Osteoblast (primary cell): ENCODE measurements around the gene FYB2. TPM values are rescaled to one million over a fixed set of nuclear protein-coding genes. Genes with fewer than 3 reads are reported as not detected.

ENCODE experiments used
- DNase-seq: peaks from one replicate; pipeline ENCODE4 v3.0.0; 2011; ENCODE audit warnings: low spot score, mixed read lengths; ENCODE audit not compliant: insufficient read length; ENCODE audit errors: missing footprints
- H2AFZ ChIP-seq: 2 replicates; pipeline ENCODE4 v1.6.0; 2011; ENCODE audit warnings: mild to moderate bottlenecking, low read length
- H3K27ac ChIP-seq: 2 replicates; pipeline ENCODE4 v1.5.1; 2011; ENCODE audit warnings: mild to moderate bottlenecking, low read depth, low read length, moderate library complexity
- H3K27me3 ChIP-seq: 2 replicates; pipeline ENCODE4 v1.6.0; 2012; ENCODE audit warnings: mild to moderate bottlenecking, control low read depth, inconsistent platforms, low read length, moderate library complexity; ENCODE audit not compliant: insufficient read depth
- H3K36me3 ChIP-seq: 2 replicates; pipeline ENCODE4 v1.5.1; 2011; ENCODE audit warnings: mild to moderate bottlenecking, low read length, control low read depth, moderate library complexity; ENCODE audit not compliant: insufficient read depth
- H3K4me1 ChIP-seq: 2 replicates; pipeline ENCODE4 v1.5.1; 2011; ENCODE audit warnings: mild to moderate bottlenecking, low read length, control low read depth, moderate library complexity; ENCODE audit not compliant: insufficient read depth
- H3K4me2 ChIP-seq: 2 replicates; pipeline ENCODE4 v1.6.0; 2011; ENCODE audit warnings: mild to moderate bottlenecking, low read length; ENCODE audit not compliant: insufficient read depth
- H3K4me3 ChIP-seq: fragments of 200-600 bp; sonication (generic); 3 replicates; pipeline ENCODE4 v1.5.1; 2012; ENCODE audit warnings: mild to moderate bottlenecking, low read length, inconsistent platforms; ENCODE audit not compliant: insufficient read depth
- H3K79me2 ChIP-seq: 2 replicates; pipeline ENCODE4 v1.6.0; 2012; ENCODE audit warnings: mild to moderate bottlenecking, low read length, control low read depth, inconsistent platforms; ENCODE audit not compliant: insufficient read depth
- H3K9me3 ChIP-seq: 2 replicates; pipeline ENCODE4 v1.5.1; 2011; ENCODE audit warnings: low read depth, low read length, control low read depth
- H4K20me1 ChIP-seq: 2 replicates; pipeline ENCODE4 v1.6.0; 2012; ENCODE audit warnings: mild to moderate bottlenecking, low read length, control low read depth; ENCODE audit not compliant: insufficient read depth
- CTCF ChIP-seq: IDR thresholded peaks from 2 replicates; pipeline ENCODE4 v1.5.1; 2011; ENCODE audit warnings: mild to moderate bottlenecking, low read depth, low read length, moderate library complexity; ENCODE audit errors: extremely low read depth
- total RNA-seq: library from RNA; depleted of rRNA; stranded (reverse); fragments of >200 nt; gene quantifications from 2 replicates; pipeline ENCODE4 v1.2.3, GENCODE V29; 2012

FYB2 gene
- total RNA-seq, 1 donor: not detected

GRCh38 chr1:56811331-56811730 lies 7.9 kb downstream of the FYB2 start:
- peaks cover 6% of the 10 kb centered on the region for H3K4me1 ChIP-seq
- no peak overlapping the region for H2AFZ ChIP-seq
- H3K36me3 ChIP-seq: no peaks in the 10 kb centered on the region
- H3K79me2 ChIP-seq: no peaks in the 10 kb centered on the region
- no peak for DNase-seq
- H3K4me2 ChIP-seq: no peak overlapping the region
- no peak overlapping the region for H3K4me3 ChIP-seq
- H3K27ac ChIP-seq: no peak overlapping the region
- H3K9me3 ChIP-seq: no peaks in the 10 kb centered on the region
- no peaks in the 10 kb centered on the region for H4K20me1 ChIP-seq
- no peak for TF ChIP-seq CTCF
- peaks cover 37% of the 10 kb centered on the region for H3K27me3 ChIP-seq

DNA sequence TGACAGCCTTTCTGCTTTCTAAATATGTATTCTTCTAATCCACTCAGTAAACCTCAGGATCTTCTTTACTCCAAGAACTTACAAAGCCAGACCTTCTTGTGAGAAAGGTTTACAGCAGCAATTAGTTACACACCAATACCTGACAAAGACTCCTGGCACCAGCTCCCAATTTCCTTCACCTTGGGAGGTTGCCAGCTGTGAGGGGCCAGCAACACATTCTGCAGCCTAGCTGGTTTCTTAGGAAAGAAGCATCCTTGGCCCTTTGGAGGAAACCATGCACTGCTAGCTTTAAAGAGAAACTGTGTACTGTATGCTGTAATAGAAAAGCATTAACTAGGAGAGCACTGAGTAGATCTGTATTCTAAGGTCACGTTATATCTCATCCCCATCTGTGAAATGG lies 10.8 kb downstream of the FYB2 start:
- H3K4me3 ChIP-seq: no peak overlapping the region
- no peaks in the 10 kb centered on the region for H3K36me3 ChIP-seq

DNA sequence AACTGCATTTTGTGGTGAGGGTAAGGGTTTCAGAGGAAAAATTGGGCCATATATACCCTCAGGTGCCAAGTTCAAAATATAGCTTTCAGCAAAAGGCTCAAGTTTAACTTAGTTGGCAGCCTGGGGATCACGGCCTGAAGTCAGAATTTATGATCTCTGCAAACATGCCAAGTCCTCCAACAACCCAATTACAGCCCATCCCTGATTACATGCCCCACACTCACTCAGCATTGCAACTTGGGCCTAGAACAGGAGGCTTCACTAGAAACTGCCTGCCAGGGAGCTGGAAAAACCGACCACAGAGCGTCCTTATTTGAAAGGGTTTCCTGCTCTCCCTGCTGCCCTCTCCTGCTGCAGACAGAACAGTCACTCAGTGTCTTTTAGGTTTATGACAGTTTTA lies 12.4 kb downstream of the FYB2 start:
- DNase-seq: no peak

More for the DNA sequence above, 10.8 kb downstream of the FYB2 start:
- H3K4me2 ChIP-seq: no peak overlapping the region
- no peak for DNase-seq
- H4K20me1 ChIP-seq: no peaks in the 10 kb centered on the region
- H3K4me1 ChIP-seq: no peaks in the 10 kb centered on the region
- H2AFZ ChIP-seq: no peak overlapping the region
- peaks cover 37% of the 10 kb centered on the region for H3K27me3 ChIP-seq
- no peaks in the 10 kb centered on the region for H3K79me2 ChIP-seq
- no peaks in the 10 kb centered on the region for H3K9me3 ChIP-seq
- no peak overlapping the region for H3K27ac ChIP-seq
- TF ChIP-seq CTCF: no peak

GRCh38 chr1:56803561-56804156 lies 15.5 kb downstream of the FYB2 start:
- Histone ChIP-seq H3K27ac (no peak overlapping the region), H3K36me3 (no peaks in the 10 kb centered on the region), H3K27me3 (peaks cover 2% of the 10 kb centered on the region), H2AFZ (no peak overlapping the region), H4K20me1 (no peaks in the 10 kb centered on the region), H3K4me1 (peaks cover 2% of the 10 kb centered on the region), H3K9me3 (no peaks in the 10 kb centered on the region), H3K4me3 (no peak overlapping the region), H3K79me2 (no peaks in the 10 kb centered on the region), H3K4me2 (no peak overlapping the region)
- TF ChIP-seq CTCF: peak; percentile 61
- DNase-seq: no peak

More for the DNA sequence above, 12.4 kb downstream of the FYB2 start:
- H2AFZ ChIP-seq: peak overlapping the region; percentile 41
- no peaks in the 10 kb centered on the region for H4K20me1 ChIP-seq
- H3K79me2 ChIP-seq: no peaks in the 10 kb centered on the region
- H3K27ac ChIP-seq: no peak overlapping the region
- no peaks in the 10 kb centered on the region for H3K36me3 ChIP-seq
- TF ChIP-seq CTCF: peak; percentile 13
- H3K4me1 ChIP-seq: no peaks in the 10 kb centered on the region
- H3K4me3 ChIP-seq: no peak overlapping the region
- H3K4me2 ChIP-seq: no peak overlapping the region
- H3K27me3 ChIP-seq: peaks cover 26% of the 10 kb centered on the region
- H3K9me3 ChIP-seq: no peaks in the 10 kb centered on the region
